HEK293T (cell line): ENCODE measurements around the gene CALN1.

Experiments
- BHLHE40 ChIP-seq: fragments of 450-650 bp; IDR thresholded peaks from 2 replicates; pipeline ENCODE4 v1.6.1; 2016; ENCODE audit warnings: mild to moderate bottlenecking, moderate library complexity, borderline replicate concordance
- ELF4 ChIP-seq: fragments of 450-650 bp; IDR thresholded peaks from 2 replicates; pipeline ENCODE4 v1.6.1; 2017; ENCODE audit warnings: antibody characterized with exemption
- FOXA1 ChIP-seq: fragments of 450-650 bp; IDR thresholded peaks from 2 replicates; pipeline ENCODE4 v1.6.1; 2016; ENCODE audit warnings: mild to moderate bottlenecking
- FOXK2 ChIP-seq: fragments of 450-650 bp; IDR thresholded peaks from 2 replicates; pipeline ENCODE4 v1.6.1; 2016; ENCODE audit warnings: mild to moderate bottlenecking
- HDGF ChIP-seq: fragments of 450-650 bp; IDR thresholded peaks from 2 replicates; pipeline ENCODE4 v1.6.1; 2017; ENCODE audit warnings: antibody characterized with exemption, borderline replicate concordance
- L3MBTL2 ChIP-seq: fragments of 450-650 bp; conservative IDR thresholded peaks from 2 replicates; pipeline ENCODE4 v1.6.1; 2016; ENCODE audit warnings: mild to moderate bottlenecking
- NFRKB ChIP-seq: fragments of 450-650 bp; IDR thresholded peaks from 2 replicates; pipeline ENCODE4 v1.6.1; 2016; ENCODE audit warnings: mild to moderate bottlenecking, moderate library complexity
- PKNOX1 ChIP-seq: fragments of 450-650 bp; IDR thresholded peaks from 2 replicates; pipeline ENCODE4 v1.6.1; 2016
- SP1 ChIP-seq: fragments of 450-650 bp; IDR thresholded peaks from 2 replicates; pipeline ENCODE4 v1.6.1; 2017
- SUZ12 ChIP-seq: fragments of 450-650 bp; IDR thresholded peaks from 2 replicates; pipeline ENCODE4 v1.6.1; 2016; ENCODE audit warnings: mild to moderate bottlenecking

GRCh38 chr7:72069263-72069662 is 342.9 kb downstream of the CALN1 start:
- no peak for TF ChIP-seq SP1
- TF ChIP-seq FOXA1: no peak
- no peak for TF ChIP-seq L3MBTL2
- no peak for TF ChIP-seq HDGF
- TF ChIP-seq ELF4: no peak
- TF ChIP-seq BHLHE40: no peak
- no peak for TF ChIP-seq PKNOX1
- TF ChIP-seq SUZ12: no peak
- no peak for TF ChIP-seq FOXK2
- TF ChIP-seq NFRKB: no peak
